Ectodermal cell (in vitro differentiated cells): ENCODE data around the gene MRRF.

ENCODE experiments used
- H3K27ac ChIP-seq: 2 replicates; pipeline ENCODE4 v1.7.0; 2013; ENCODE audit warnings: mild to moderate bottlenecking, low read depth, low read length; ENCODE audit not compliant: insufficient read depth, poor library complexity, severe bottlenecking
- H3K27me3 ChIP-seq: 2 replicates; pipeline ENCODE4 v1.7.0; 2013; ENCODE audit warnings: mild to moderate bottlenecking, low read length; ENCODE audit not compliant: insufficient read depth, control insufficient read depth, poor library complexity, severe bottlenecking
- H3K36me3 ChIP-seq: one replicate; pipeline ENCODE4 v1.7.0; 2013; ENCODE audit warnings: low read length; ENCODE audit not compliant: control insufficient read depth, insufficient read depth
- H3K4me1 ChIP-seq: one replicate; pipeline ENCODE4 v1.7.0; 2013; ENCODE audit warnings: low read length; ENCODE audit not compliant: control insufficient read depth, insufficient read depth
- H3K4me3 ChIP-seq: 2 replicates; pipeline ENCODE4 v1.7.0; 2013; ENCODE audit warnings: low read depth, low read length, control low read depth; ENCODE audit not compliant: insufficient read depth
- H3K9me3 ChIP-seq: 2 replicates; pipeline ENCODE4 v1.7.0; 2013; ENCODE audit warnings: mild to moderate bottlenecking, low read length, moderate library complexity; ENCODE audit not compliant: control insufficient read depth
- WGBS, 2 experiments: methylation state at CpG; one replicate each; pipeline ENCODE4 v1.1.7; 2013; ENCODE audit warnings: missing lambda C conversion rate in 2 of 2; 5-methylcytosine and 5-hydroxymethylcytosine counted together

The MRRF gene

DNA sequence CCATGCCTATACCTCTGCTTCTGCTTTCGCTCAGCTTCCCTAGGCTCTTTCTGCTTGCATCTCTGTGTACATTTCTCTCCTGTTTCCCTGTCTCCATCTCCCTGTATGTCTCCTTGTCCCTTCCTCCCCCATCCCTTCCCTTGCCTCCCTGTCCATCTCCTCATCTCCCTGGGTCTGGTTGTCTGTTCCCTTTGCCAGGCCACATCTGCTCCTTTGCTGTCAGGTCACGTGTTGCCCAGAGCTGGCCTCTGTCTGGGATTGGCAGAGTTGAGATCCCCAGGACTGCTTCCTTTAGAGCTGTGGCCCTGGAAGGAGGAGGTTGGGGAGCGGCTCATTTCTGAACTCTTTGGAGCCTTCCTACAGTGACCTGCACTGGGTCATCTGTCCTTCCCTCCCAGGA is 74.3 kb downstream of the MRRF start:
- no peak overlapping the region for H3K4me3 ChIP-seq
- H3K36me3 ChIP-seq: no peaks in the 10 kb centered on the region
- 88 to 91% methylated on average over 3 of the region's 3 CpGs for WGBS, 2 experiments
- H3K27me3 ChIP-seq: no peaks in the 10 kb centered on the region
- H3K9me3 ChIP-seq: no peaks in the 10 kb centered on the region
- peaks cover 18% of the 10 kb centered on the region for H3K4me1 ChIP-seq
- H3K27ac ChIP-seq: no peak overlapping the region

DNA sequence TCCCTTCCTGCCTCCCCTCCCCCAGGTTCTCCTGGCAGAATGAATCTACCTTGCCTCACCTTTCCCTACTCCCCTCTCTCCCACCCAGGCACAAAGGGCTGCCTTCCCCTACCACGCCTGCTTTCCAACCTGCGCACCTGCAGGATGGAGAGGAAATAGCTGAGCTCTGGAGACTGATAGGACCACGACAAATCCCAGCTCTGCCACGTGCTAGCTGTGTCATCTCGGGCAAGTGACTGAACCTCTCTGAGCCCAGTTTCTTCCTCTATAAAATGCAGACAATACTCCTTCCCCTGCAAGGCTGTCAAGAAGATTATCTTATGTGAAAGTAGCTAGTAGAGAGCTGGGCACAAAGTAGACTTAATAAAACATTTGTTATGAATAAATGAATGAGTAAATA is 74.9 kb downstream of the MRRF start:
- H3K9me3 ChIP-seq: no peaks in the 10 kb centered on the region
- H3K36me3 ChIP-seq: no peaks in the 10 kb centered on the region
- H3K27me3 ChIP-seq: no peaks in the 10 kb centered on the region
- H3K4me3 ChIP-seq: no peak overlapping the region
- peaks cover 18% of the 10 kb centered on the region for H3K4me1 ChIP-seq
- 79 to 83% methylated on average over 5 of the region's 5 CpGs for WGBS, 2 experiments
- H3K27ac ChIP-seq: no peak overlapping the region

DNA sequence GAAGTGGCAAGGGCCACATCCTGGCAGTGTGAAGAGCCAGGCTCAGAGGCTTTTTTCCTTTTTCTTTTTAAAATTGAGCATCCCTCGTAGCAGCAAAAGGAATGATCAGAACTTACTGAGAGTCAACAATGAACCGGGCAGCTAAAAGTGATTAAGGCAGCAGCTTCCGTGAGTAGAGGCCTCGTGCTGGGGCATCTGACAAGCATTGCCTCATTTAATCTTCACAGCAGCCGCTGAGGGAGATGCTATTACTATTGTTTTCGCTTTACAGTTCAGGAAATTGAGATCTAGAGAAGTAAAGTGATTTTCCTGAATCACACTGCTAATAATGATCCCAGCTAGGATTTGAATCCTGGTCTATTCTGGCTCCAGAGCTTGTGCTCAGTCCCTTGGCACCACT is 75.5 kb downstream of the MRRF start:
- Histone ChIP-seq H3K27ac (no peak overlapping the region), H3K36me3 (no peaks in the 10 kb centered on the region), H3K9me3 (no peaks in the 10 kb centered on the region), H3K27me3 (peaks cover 1% of the 10 kb centered on the region), H3K4me1 (peaks cover 18% of the 10 kb centered on the region), H3K4me3 (no peak overlapping the region)
- WGBS, 2 experiments: 63 to 81% methylated on average over 6 of the region's 6 CpGs

DNA sequence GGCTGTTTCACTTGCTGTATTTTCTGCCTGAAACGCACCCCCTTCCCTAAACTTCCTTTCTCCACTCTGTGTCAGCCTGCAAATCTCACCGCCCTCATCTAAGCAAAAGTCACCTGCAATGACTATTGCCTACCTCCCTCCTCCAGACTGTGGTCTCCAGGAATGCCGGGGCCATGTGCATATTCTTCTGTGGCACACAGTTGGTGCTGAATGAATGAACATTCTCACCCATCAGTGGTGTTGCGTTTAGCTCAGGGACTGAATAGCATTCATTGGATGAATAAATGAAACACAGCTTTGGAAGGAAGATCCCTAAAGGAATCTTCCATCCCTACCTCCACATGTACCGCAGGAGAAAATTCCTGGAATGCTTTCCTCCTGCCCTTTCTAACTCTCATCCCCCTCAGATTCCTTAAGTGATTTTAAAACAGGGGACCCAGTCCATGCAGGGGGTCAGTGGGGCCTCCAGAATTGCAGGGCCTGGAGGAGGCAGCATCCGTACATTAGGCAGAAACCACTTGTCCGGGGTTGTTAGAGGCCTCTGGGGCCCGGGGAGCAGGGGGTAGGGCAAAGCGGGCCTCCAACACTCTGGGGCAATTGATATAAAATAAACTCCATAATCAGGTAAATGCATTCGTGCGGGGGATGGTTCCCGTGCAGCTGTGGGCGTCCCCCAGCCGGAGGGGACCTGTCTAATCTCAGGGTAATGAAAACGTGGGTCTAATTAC is 77.8 kb downstream of the MRRF start:
- Histone ChIP-seq H3K4me3 (no peak overlapping the region), H3K4me1 (peaks cover 8% of the 10 kb centered on the region), H3K9me3 (no peaks in the 10 kb centered on the region), H3K27me3 (peaks cover 21% of the 10 kb centered on the region), H3K27ac (no peak overlapping the region), H3K36me3 (no peaks in the 10 kb centered on the region)
- 68 to 78% methylated on average over 15 of the region's 15 CpGs for WGBS, 2 experiments

DNA sequence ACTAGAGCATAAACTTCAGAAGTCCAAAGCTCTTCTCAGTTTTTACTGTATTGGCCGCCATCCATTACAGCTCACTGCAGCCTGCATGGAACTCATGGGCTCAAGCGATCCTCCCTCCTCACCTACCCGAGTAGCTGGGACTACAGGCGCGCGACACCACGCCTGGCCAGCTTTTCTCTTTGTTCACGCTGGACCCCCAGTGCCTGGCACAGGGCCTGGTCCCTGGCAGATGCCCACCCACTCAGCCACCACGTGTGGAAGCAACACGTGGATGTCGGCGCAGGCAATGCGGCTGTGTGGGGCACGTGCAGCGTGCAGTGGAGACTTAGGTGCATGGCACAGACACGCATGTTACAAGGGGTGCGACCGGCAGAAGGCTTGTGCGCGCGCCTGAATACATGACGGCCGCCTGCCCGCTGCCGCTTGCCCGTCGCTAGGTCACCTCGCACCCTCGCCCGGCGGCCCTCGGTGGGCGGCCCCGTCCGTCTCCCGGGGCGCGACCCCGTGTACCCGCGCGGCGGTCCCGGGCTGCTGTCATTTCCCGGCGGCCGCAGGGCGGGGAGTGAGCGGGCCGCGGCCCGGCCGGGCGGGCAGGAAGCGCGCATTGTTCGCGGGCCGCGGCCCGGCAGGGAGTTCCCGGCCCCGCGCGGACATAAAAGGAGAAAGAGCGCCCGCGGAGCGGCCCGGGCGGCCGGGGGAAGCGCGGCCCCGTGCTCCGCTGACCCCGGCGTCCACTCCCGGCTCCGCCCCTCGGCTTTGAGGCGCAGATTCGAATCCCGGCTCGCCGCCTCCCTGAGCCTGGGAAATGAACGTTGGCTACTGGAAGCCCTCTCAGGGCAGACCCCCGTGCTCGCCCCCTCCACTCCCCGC is 82.0 kb downstream of the MRRF start:
- peaks cover 51% of the 10 kb centered on the region for H3K27me3 ChIP-seq
- H3K36me3 ChIP-seq: no peaks in the 10 kb centered on the region

DNA sequence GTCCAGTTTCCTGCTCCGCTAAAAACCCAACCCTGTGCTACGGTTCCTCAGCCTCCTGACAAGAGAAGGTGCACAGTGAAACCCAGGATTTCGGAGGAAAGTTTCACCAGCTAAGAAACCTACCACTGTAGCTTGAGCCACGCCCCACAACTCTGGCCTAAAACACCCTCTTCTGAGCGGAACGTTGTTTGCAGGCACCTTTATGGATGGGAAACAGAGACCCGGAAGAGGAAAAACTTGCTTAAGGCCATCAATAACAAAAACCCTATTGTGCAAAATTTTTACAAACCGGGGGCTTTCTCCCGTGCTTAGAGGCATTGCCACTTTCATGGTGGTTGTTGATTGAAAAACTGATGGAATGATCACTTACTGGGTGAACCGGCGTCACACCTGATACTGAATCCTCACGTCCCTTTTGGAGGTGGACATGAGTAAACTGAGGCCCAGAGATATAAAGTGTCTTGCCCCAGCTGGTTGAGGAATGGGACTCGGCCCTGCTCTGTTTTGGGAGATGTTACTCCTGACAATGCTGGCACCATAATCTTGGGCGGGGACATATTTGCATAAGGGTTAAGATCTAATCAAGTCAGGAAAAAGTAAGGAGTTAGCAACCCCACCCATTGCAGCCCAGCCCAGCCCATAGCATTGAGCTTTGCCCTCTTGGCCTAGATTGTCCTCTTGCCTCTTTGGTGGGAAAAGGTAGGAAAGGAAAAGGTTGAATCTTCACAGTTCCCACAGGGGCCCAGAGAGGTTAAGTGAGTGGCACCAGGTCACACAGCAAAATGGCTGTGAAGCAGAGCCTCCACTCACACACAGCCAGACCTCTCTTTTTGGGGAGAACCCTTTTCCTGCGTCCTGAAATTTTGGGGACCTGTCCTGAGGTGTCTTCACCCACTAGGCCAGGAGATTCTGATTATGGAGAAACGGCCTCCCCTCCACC is 82.9 kb downstream of the MRRF start:
- H3K9me3 ChIP-seq: no peaks in the 10 kb centered on the region
- WGBS, 2 experiments: 46 to 47% methylated on average over 16 of the region's 16 CpGs

More for the DNA sequence above, 82.0 kb downstream of the MRRF start:
- Histone ChIP-seq H3K9me3 (no peaks in the 10 kb centered on the region), H3K4me1 (peaks cover 8% of the 10 kb centered on the region), H3K27ac (no peak overlapping the region), H3K4me3 (peak overlapping the region; percentile 30)
- WGBS, 2 experiments: 1% methylated on average over 90 of the region's 90 CpGs

DNA sequence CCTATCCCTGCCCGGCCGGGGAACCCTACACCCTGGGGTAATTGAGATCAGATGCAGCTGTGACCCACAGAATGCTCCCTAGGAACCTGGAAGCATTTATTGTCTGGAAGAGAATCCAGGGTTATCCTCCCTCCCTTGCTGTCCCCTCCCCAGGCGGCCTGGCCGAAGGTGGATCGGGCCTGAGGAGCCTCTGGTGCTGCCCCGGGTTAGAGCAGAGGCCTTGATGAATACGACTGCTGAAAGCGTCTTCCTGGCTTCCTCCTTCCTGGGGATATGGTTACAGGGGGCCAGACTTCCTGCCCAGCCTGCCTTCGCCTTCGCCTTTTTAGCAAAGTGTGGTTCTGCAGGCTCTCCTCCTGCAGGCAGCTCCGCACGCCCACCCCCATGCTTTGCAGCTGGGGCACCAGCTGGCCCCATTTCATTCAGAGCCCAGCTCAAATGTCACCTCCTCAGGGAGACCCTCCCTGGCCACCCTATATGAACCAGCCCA is 83.7 kb downstream of the MRRF start:
- no peaks in the 10 kb centered on the region for H3K4me1 ChIP-seq
- 69 to 71% methylated on average over 12 of the region's 12 CpGs for WGBS, 2 experiments
- no peaks in the 10 kb centered on the region for H3K36me3 ChIP-seq
- H3K9me3 ChIP-seq: no peaks in the 10 kb centered on the region
- H3K27ac ChIP-seq: no peak overlapping the region
- H3K27me3 ChIP-seq: peaks cover 51% of the 10 kb centered on the region
- H3K4me3 ChIP-seq: no peak overlapping the region

More for the DNA sequence above, 82.9 kb downstream of the MRRF start:
- peak overlapping the region; percentile 30 for H3K4me3 ChIP-seq
- H3K36me3 ChIP-seq: no peaks in the 10 kb centered on the region
- H3K4me1 ChIP-seq: peaks cover 2% of the 10 kb centered on the region
- H3K27me3 ChIP-seq: peaks cover 51% of the 10 kb centered on the region
- H3K27ac ChIP-seq: no peak overlapping the region

DNA sequence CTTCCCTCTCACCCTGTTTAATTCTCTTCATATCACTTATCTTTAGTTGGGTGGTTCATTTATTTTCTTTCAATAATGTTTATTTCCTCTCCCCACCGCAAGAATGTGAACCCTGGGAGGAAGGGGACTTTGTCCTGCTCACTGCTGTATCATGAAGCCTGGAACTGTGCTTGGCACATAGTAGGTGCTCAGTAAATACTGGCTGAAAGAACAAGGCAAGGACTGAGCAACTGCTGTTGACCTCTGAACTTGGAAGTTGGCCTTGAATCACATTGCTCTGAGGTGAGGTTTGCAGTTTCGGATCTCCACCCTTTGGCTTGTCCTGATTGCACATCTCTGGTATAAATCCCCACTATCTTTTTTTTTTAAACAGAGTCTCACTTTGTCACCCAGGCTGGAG is 84.1 kb downstream of the MRRF start:
- Histone ChIP-seq H3K9me3 (no peaks in the 10 kb centered on the region), H3K4me1 (no peaks in the 10 kb centered on the region), H3K4me3 (no peak overlapping the region), H3K27me3 (peaks cover 51% of the 10 kb centered on the region), H3K36me3 (no peaks in the 10 kb centered on the region), H3K27ac (no peak overlapping the region)
- WGBS, 2 experiments: 82 to 89% methylated on average over 2 of the region's 2 CpGs

DNA sequence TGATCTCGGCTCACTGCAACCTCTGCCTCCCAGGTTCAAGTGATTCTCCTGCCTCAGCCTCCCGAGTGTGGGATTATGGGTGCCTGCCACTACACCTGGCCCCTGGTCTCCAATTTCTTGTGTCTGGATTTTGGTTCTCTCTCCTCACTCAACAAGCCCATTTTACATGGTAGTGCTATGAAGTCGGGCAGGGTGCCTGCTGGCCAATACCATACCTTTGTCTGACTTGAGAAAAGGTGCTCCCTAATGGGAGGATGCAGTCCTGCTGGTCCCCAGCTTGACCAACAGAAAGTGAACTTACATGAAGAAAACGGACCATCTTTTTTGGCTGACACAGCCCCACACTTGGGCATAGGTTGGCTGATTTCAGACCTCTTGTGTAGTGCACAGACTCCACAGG is 84.5 kb downstream of the MRRF start:
- H3K9me3 ChIP-seq: no peaks in the 10 kb centered on the region
- no peak overlapping the region for H3K4me3 ChIP-seq
- WGBS, 2 experiments: 85 to 88% methylated on average over 4 of the region's 4 CpGs
- no peaks in the 10 kb centered on the region for H3K36me3 ChIP-seq
- H3K27me3 ChIP-seq: peaks cover 51% of the 10 kb centered on the region
- no peaks in the 10 kb centered on the region for H3K4me1 ChIP-seq
- no peak overlapping the region for H3K27ac ChIP-seq
